ENCODE results near the gene PKIB. TPM values are rescaled to one million over a fixed set of nuclear protein-coding genes. Genes with fewer than 3 reads are reported as not detected.

The PKIB gene, protein sequence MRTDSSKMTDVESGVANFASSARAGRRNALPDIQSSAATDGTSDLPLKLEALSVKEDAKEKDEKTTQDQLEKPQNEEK
- 1 to 10 TPM in 2 of 4 donors, under 1 TPM in 1, not detected in 1; 0.90 to 5.7 (median 2.0) TPM for total RNA-seq

DNA sequence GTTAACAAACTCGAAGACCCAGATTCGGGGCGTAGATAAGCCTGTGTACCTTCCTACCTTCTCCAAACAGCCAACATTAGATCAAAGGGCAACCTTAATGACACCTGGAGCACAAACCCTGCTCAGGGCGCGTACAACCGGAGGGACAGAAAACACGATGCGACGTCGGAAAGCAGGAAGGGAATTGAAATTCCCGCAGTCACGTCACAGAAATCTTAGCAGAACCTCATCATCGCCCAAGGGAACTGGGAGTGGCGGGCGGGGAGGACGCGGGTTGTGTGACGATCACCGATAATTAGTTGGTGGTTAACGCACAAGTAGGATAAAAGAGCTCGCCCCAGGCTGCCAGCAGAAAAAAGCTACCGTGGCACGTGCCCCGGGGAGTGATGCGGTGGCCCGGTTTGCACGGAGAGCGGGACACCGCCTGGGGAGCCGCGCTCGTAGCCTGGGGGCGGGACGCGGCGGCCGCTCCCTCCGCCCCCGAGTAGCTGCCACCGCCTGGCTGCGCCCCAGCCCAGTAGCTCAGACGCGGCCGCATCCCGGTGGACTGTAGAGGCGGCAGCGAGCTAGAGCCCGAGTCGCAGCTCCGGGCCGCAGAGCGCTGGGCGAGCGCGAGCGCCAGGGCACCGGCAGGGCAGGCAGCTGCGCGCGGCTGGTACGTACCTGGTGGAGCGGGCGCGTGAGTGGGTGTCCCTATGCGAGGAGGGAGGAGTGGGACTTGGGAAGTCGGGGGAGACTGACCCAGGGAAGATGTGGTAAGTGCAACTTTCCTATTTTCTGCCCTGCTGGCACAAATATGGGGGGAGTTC lies at the start of gene PKIB:
PKIB (plus strand) TSS at position 525 of the 809 bp plus-strand sequence. CDS start 107,390 bp downstream, outside the sequence.
- peak within 1 kb of the TSS in 3 of 4 donors; percentile 57 to 70 (median 58) for H3K27ac ChIP-seq
- H3K36me3 ChIP-seq, result no peaks in the 10 kb centered on the region
- peaks cover 0 to 5% of the 10 kb centered on the region in 2 donors for H3K27me3 ChIP-seq
- DNase-seq (ENCODE audit: low spot score in 2 of 2), result peak; percentile 16 to 39
- no peaks in the 10 kb centered on the region for H3K9me3 ChIP-seq
- 2 to 6% methylated on average over 27 to 36 of the region's 66 CpGs for WGBS, 2 donors
- peak within 1 kb of the TSS; percentile 48 to 86 (median 60) for H3K4me3 ChIP-seq
- H3K4me1 ChIP-seq, result peaks cover 0 to 19% (median 11%) of the 10 kb centered on the region in 4 donors
- no peak for TF ChIP-seq POLR2A (IDR thresholded peaks at IDR 0.05)
- TF ChIP-seq, protein P1, sequence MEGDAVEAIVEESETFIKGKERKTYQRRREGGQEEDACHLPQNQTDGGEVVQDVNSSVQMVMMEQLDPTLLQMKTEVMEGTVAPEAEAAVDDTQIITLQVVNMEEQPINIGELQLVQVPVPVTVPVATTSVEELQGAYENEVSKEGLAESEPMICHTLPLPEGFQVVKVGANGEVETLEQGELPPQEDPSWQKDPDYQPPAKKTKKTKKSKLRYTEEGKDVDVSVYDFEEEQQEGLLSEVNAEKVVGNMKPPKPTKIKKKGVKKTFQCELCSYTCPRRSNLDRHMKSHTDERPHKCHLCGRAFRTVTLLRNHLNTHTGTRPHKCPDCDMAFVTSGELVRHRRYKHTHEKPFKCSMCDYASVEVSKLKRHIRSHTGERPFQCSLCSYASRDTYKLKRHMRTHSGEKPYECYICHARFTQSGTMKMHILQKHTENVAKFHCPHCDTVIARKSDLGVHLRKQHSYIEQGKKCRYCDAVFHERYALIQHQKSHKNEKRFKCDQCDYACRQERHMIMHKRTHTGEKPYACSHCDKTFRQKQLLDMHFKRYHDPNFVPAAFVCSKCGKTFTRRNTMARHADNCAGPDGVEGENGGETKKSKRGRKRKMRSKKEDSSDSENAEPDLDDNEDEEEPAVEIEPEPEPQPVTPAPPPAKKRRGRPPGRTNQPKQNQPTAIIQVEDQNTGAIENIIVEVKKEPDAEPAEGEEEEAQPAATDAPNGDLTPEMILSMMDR (IDR thresholded peaks at IDR 0.05), result peak in 4 of 5 experiments; percentile 30 to 40 (median 36)

DNA sequence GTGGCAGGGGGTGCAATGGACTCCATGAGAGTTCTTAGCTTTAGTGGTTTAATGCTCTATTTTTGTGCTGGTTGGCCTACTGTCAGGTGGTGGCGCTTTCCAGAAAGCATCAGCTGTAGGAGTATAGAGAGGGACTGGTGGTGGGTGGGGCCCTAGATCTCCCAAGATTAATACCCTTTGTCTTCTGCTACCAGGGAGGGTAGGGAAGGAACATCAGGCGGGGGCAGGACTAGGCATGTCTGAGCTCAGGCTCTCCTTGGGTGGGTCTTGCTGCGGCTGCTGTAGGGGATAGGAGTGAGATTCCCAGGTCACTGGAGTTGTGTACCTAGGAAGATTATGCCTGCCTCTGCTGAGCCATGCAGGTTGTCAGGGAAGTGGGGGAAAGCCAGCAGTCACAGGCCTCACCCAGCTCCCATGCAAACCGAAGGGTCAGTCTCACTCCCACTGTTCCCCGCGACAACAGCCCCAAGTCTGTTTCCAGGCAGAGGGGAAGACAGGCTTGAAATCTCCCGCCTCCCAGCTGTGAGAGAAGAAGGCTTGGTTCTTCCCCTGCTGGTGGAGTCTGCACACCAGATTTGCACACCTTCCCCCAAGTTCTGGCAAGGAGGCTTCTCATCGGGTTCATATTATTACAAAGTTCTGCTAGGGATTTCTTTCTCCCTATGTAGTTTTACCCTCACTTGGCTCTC lies 46.7 kb upstream of the PKIB start:
- TF ChIP-seq POLR2A (IDR thresholded peaks at IDR 0.05), result no peak
- no peak for TF ChIP-seq EP300 (IDR thresholded peaks at IDR 0.05)
- TF ChIP-seq, protein P1 (IDR thresholded peaks at IDR 0.05), result no peak
- H3K4me1 ChIP-seq, result no peaks in the 10 kb centered on the region
- WGBS, 2 donors, result 89 to 91% methylated on average over 8 of the region's 8 CpGs
- no peaks in the 10 kb centered on the region for H3K36me3 ChIP-seq
- H3K27ac ChIP-seq, result no peak overlapping the region
- no peaks in the 10 kb centered on the region for H3K27me3 ChIP-seq
- DNase-seq (ENCODE audit: low spot score in 2 of 2), result no peak
- H3K4me3 ChIP-seq, result no peak overlapping the region
- peaks cover 0 to 21% (median 0%) of the 10 kb centered on the region in 4 donors for H3K9me3 ChIP-seq

DNA sequence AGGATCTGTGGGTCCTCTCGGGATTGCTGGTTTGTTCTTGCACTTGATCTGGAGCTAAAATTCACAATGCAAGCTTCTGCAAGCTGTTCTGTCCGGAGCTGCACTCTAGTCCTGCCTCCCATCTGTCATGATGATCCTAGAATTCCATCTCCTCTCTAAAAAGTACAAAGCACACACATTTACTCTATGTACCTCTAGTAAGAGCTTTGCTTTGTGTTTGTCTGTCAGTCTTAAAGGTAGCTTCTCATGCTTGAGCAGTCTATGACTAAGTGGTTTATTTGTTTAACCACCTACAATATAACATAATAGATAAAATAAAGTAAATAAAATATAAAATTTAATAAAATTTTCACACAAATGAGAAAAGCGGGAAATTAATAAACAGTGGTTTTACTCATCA lies 46.0 kb upstream of the PKIB start:
- Histone ChIP-seq H3K36me3 (no peaks in the 10 kb centered on the region), H3K27me3 (no peaks in the 10 kb centered on the region), H3K9me3 (peaks cover 0 to 19% (median 0%) of the 10 kb centered on the region in 4 donors), H3K27ac (no peak overlapping the region), H3K4me3 (no peak overlapping the region), H3K4me1 (no peaks in the 10 kb centered on the region)
- 88% methylated on average over 3 of the region's 3 CpGs for WGBS, 2 donors
- no peak for DNase-seq (ENCODE audit: low spot score in 2 of 2)
- TF ChIP-seq EP300 (IDR thresholded peaks at IDR 0.05) (no peak), POLR2A (IDR thresholded peaks at IDR 0.05) (no peak)
- TF ChIP-seq, protein P1 (IDR thresholded peaks at IDR 0.05), result no peak

DNA sequence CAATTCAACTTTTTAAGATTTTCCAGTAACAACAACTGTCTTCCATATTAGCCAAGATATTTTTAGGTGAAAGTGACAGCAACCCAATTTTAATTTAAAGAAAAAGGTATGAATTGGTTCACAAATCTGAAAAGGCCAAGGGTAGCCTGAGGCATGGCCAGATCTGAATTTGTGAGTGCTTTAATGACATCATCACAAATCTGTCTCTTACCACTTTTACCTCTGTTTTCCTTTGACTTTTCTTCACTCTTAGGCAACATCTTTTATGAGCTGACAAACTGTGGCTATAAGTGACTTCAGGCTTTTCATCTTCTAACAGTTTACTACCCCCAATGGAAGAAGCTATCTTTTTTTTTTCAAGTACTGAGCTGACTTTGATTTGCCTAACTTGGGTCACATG lies 44.5 kb upstream of the PKIB start:
- Histone ChIP-seq H3K27ac (no peak overlapping the region), H3K36me3 (no peaks in the 10 kb centered on the region), H3K9me3 (peaks cover 0 to 18% (median 0%) of the 10 kb centered on the region in 4 donors), H3K4me3 (no peak overlapping the region), H3K4me1 (no peaks in the 10 kb centered on the region), H3K27me3 (no peaks in the 10 kb centered on the region)
- no peak for DNase-seq (ENCODE audit: low spot score in 2 of 2)
- TF ChIP-seq EP300 (IDR thresholded peaks at IDR 0.05) (no peak), POLR2A (IDR thresholded peaks at IDR 0.05) (no peak)
- TF ChIP-seq, protein P1 (IDR thresholded peaks at IDR 0.05), result no peak

DNA sequence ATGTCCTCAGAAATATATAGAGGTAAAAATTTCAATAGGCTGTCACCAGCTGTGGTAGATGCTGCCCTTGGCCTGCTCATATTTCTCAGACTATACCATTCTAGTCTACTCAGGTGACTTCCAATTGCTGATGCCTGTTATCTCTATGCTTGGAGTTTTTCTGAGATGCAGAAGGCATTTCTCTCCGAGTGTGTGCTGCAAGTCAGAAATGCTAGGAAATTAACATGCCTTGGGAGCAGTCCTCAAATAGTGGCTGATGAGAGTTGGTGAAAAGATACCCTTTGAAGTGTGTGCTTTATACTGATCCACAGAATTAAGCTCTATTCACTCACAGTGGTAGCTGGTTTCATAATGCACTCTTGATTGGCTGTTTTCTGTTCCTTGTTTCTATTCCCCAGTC lies 43.2 kb upstream of the PKIB start:
- Histone ChIP-seq H3K36me3 (no peaks in the 10 kb centered on the region), H3K27me3 (no peaks in the 10 kb centered on the region), H3K4me3 (no peak overlapping the region), H3K4me1 (no peaks in the 10 kb centered on the region), H3K27ac (no peak overlapping the region), H3K9me3 (peaks cover 0 to 11% (median 0%) of the 10 kb centered on the region in 4 donors)
- 84 to 95% methylated on average over 1 of the region's 1 CpG for WGBS, 2 donors
- TF ChIP-seq, protein P1 (IDR thresholded peaks at IDR 0.05), result no peak
- DNase-seq (ENCODE audit: low spot score in 2 of 2), result no peak
